DND-41 (cell line): ENCODE results near the gene C1QTNF1.

Experiments
- ATAC-seq: fragments of 200-7000 bp; cut with Tn5 transposase; 3 replicates; pipeline ENCODE4 v1.9.1; 2021; ENCODE audit warnings: low read depth; ENCODE audit not compliant: insufficient read depth
- DNase-seq: peaks from one replicate; pipeline ENCODE4 v3.0.0-alpha.2; 2020
- H2AFZ ChIP-seq: 2 replicates; pipeline ENCODE4 v1.6.0; 2012; ENCODE audit warnings: low read depth, low read length
- H3K27ac ChIP-seq: 2 replicates; pipeline ENCODE4 v1.5.1; 2012; ENCODE audit warnings: low read length, inconsistent platforms
- H3K27me3 ChIP-seq: fragments of 200-600 bp; sonication (generic); 2 replicates; pipeline ENCODE4 v1.6.0; 2012; ENCODE audit warnings: low read length, mild to moderate bottlenecking, inconsistent platforms; ENCODE audit not compliant: insufficient read depth, poor library complexity
- H3K36me3 ChIP-seq: 2 replicates; pipeline ENCODE4 v1.5.1; 2012; ENCODE audit warnings: low read length, inconsistent platforms; ENCODE audit not compliant: insufficient read depth
- H3K4me1 ChIP-seq: 2 replicates; pipeline ENCODE4 v1.5.1; 2012; ENCODE audit warnings: mild to moderate bottlenecking, low read length; ENCODE audit not compliant: insufficient read depth
- H3K4me2 ChIP-seq: 2 replicates; pipeline ENCODE4 v1.6.0; 2012; ENCODE audit warnings: mild to moderate bottlenecking, moderate library complexity, low read length, inconsistent platforms; ENCODE audit not compliant: insufficient read depth
- H3K4me3 ChIP-seq, 2 experiments: fragments of 200-600 bp in 1 of 2; shearing (Covaris generic) in 1 of 2; 2 replicates each; pipeline ENCODE4 v1.5.1; 2012 to 2016; ENCODE audit warnings: inconsistent platforms in 2 of 2, low read length in 2 of 2, mild to moderate bottlenecking in 2 of 2, low read depth in 1 of 2, moderate library complexity in 1 of 2
- H3K79me2 ChIP-seq: 2 replicates; pipeline ENCODE4 v1.6.0; 2012; ENCODE audit warnings: low read length, inconsistent platforms; ENCODE audit not compliant: insufficient read depth
- H3K9ac ChIP-seq: 2 replicates; pipeline ENCODE4 v1.6.0; 2012; ENCODE audit warnings: low read depth, mild to moderate bottlenecking, inconsistent platforms, low read length, moderate library complexity
- H3K9me3 ChIP-seq: 2 replicates; pipeline ENCODE4 v1.5.1; 2012; ENCODE audit warnings: low read length, moderate library complexity, mild to moderate bottlenecking, inconsistent platforms; ENCODE audit not compliant: insufficient read depth, severe bottlenecking
- H4K20me1 ChIP-seq: 2 replicates; pipeline ENCODE4 v1.6.0; 2012; ENCODE audit warnings: low read length; ENCODE audit not compliant: insufficient read depth
- CTCF ChIP-seq: IDR thresholded peaks from 2 replicates; pipeline ENCODE4 v1.5.1; 2012; ENCODE audit warnings: borderline replicate concordance, low read length, moderate library complexity, mild to moderate bottlenecking; ENCODE audit not compliant: poor library complexity, severe bottlenecking; ENCODE audit errors: extremely low read depth
- EZH2 ChIP-seq: IDR thresholded peaks from 3 replicates; pipeline ENCODE4 v1.6.1; 2012; ENCODE audit warnings: borderline replicate concordance, low read depth, mild to moderate bottlenecking, moderate library complexity, low read length, inconsistent platforms; ENCODE audit not compliant: severe bottlenecking

C1QTNF1 gene

GRCh38 chr17:79070266-79070880, 46.4 kb downstream of the C1QTNF1 start:
- Histone ChIP-seq H3K36me3 (no peaks in the 10 kb centered on the region), H4K20me1 (no peaks in the 10 kb centered on the region), H3K4me2 (no peak overlapping the region), H3K79me2 (no peaks in the 10 kb centered on the region), H2AFZ (no peak overlapping the region), H3K9ac (no peak overlapping the region), H3K9me3 (no peaks in the 10 kb centered on the region), H3K4me3 (no peak overlapping the region), H3K27ac (no peak overlapping the region), H3K4me1 (peaks cover 12% of the 10 kb centered on the region), H3K27me3 (no peaks in the 10 kb centered on the region)
- TF ChIP-seq CTCF (no peak), EZH2 (no peak)
- DNase-seq (no peak), ATAC-seq (no peak)

GRCh38 chr17:79071161-79071740, 47.3 kb downstream of the C1QTNF1 start:
- H3K9ac ChIP-seq = no peak overlapping the region
- no peak overlapping the region for H3K4me3 ChIP-seq
- peaks cover 21% of the 10 kb centered on the region for H3K4me1 ChIP-seq
- H4K20me1 ChIP-seq = no peaks in the 10 kb centered on the region; the same call in 1 of the 2 replicates
- DNase-seq = no peak
- no peak overlapping the region for H3K4me2 ChIP-seq
- TF ChIP-seq CTCF (no peak), EZH2 (no peak)
- H3K27ac ChIP-seq = no peak overlapping the region
- H3K9me3 ChIP-seq = no peaks in the 10 kb centered on the region
- no peak overlapping the region for H2AFZ ChIP-seq
- ATAC-seq = no peak
- no peaks in the 10 kb centered on the region for H3K79me2 ChIP-seq
- no peaks in the 10 kb centered on the region for H3K27me3 ChIP-seq
- no peaks in the 10 kb centered on the region for H3K36me3 ChIP-seq

GRCh38 chr17:79072544-79072943, 48.6 kb downstream of the C1QTNF1 start:
- no peak for ATAC-seq
- Histone ChIP-seq H3K4me2 (no peak overlapping the region), H3K9me3 (no peaks in the 10 kb centered on the region), H3K9ac (no peak overlapping the region), H2AFZ (no peak overlapping the region), H3K36me3 (no peaks in the 10 kb centered on the region), H3K4me3 (no peak overlapping the region), H3K4me1 (peaks cover 24% of the 10 kb centered on the region), H3K27me3 (no peaks in the 10 kb centered on the region), H3K27ac (no peak overlapping the region), H3K79me2 (no peaks in the 10 kb centered on the region), H4K20me1 (no peaks in the 10 kb centered on the region; the same call in 1 of the 2 replicates)
- no peak for TF ChIP-seq CTCF
- TF ChIP-seq EZH2 = no peak
- no peak for DNase-seq
